COLO829 (cell line): ENCODE results near the gene DEFB131B.
"Not testable (repeated sequence)": the region's sequence is repeated elsewhere in the genome, so short reads cannot be mapped to it uniquely, and the experiment has no call there.

Source experiments
- DNase-seq: peaks from one replicate; pipeline ENCODE4 v3.0.0; 2012; ENCODE audit warnings: low spot score

Gene DEFB131B

GRCh38 chr11:71911321-71911985 is 33.2 kb downstream of the DEFB131B start:
- not testable (repeated sequence) for DNase-seq

GRCh38 chr11:71911986-71912340 is 33.7 kb downstream of the DEFB131B start:
- not testable (repeated sequence) for DNase-seq

- no peak for DNase-seq
Observed at GRCh38 chr11:71913756-71914526, 35.7 kb downstream of the DEFB131B start.

GRCh38 chr11:71914617-71915189 is 36.5 kb downstream of the DEFB131B start:
- DNase-seq, result no peak

- no peak for DNase-seq
Observed at GRCh38 chr11:71917646-71918140, 39.4 kb downstream of the DEFB131B start.

GRCh38 chr11:71927820-71928736 is 49.8 kb downstream of the DEFB131B start, which contains the start of gene XNDC1N:
Gene XNDC1N, minus strand, starts transcription at chr11:71928594. Its CDS starts 5,241 bp downstream, at chr11:71923353.
- peak; percentile 90 for DNase-seq

GRCh38 chr11:71928737-71929443 is 50.6 kb downstream of the DEFB131B start, which contains the start of gene RNF121:
Gene RNF121, plus strand, starts transcription at chr11:71929046. Its CDS starts 16 bp downstream, at chr11:71929062.
- peak; percentile 98 for DNase-seq

- DNase-seq, result no peak
Observed at GRCh38 chr11:71929491-71929890, 51.2 kb downstream of the DEFB131B start.

GRCh38 chr11:71930556-71931244 is 52.4 kb downstream of the DEFB131B start:
- DNase-seq, result no peak

- DNase-seq, result no peak
Observed at GRCh38 chr11:71931245-71931602, 53.0 kb downstream of the DEFB131B start.

- DNase-seq, result no peak
Observed at GRCh38 chr11:71933141-71933933, 55.1 kb downstream of the DEFB131B start.
